Measurements from ENCODE around the gene PEX13.
"Not testable (repeated sequence)": the region's sequence is repeated elsewhere in the genome, so short reads cannot be mapped to it uniquely, and the experiment has no call there.

Gene PEX13, protein sequence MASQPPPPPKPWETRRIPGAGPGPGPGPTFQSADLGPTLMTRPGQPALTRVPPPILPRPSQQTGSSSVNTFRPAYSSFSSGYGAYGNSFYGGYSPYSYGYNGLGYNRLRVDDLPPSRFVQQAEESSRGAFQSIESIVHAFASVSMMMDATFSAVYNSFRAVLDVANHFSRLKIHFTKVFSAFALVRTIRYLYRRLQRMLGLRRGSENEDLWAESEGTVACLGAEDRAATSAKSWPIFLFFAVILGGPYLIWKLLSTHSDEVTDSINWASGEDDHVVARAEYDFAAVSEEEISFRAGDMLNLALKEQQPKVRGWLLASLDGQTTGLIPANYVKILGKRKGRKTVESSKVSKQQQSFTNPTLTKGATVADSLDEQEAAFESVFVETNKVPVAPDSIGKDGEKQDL

DNA sequence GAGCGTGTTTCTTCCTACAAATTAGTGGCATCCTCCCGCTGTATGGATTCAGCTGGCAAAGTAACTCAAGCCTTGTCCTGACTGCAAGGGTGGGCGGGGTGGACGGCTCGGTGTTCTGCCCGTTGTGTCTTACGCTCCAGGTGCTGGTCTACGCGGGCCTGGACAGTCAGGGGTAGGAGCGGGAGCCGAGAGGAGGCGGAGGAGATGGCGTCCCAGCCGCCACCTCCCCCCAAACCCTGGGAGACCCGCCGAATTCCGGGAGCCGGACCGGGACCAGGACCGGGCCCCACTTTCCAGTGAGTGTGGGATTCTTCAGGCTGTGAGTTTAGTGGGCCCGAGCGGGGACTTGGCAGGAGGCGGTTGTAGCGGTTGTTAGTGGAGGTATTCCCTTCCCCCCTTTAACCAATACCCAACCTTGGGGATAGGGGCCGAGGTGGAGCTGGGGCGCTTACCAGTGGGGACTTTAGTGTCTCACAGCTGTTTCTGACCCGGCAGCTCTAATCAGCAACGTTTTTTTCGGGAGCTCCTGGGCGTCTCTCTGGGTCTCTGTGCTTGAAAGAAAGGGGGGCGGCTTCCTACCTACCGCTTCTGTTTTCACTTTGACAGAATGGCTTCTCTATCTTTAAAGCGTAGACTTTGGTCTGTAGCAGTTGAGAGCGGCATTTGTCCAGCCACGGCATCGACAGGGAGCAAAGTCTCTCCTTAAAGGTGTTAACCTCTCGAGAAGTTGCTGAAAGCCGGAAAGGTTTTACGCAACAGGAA lies at the start of gene PEX13, which contains the start of gene PUS10:
TSS of gene PEX13 (plus strand) at position 165 of the 762 bp plus-strand sequence. CDS start at position 205, 40 bp downstream.
TSS of gene PUS10 (minus strand) at position 700 of the 762 bp plus-strand sequence. CDS start 6,365 bp downstream, outside the sequence.
- peak; percentile 50 for DNase-seq (ENCODE audit: low spot score)

DNA sequence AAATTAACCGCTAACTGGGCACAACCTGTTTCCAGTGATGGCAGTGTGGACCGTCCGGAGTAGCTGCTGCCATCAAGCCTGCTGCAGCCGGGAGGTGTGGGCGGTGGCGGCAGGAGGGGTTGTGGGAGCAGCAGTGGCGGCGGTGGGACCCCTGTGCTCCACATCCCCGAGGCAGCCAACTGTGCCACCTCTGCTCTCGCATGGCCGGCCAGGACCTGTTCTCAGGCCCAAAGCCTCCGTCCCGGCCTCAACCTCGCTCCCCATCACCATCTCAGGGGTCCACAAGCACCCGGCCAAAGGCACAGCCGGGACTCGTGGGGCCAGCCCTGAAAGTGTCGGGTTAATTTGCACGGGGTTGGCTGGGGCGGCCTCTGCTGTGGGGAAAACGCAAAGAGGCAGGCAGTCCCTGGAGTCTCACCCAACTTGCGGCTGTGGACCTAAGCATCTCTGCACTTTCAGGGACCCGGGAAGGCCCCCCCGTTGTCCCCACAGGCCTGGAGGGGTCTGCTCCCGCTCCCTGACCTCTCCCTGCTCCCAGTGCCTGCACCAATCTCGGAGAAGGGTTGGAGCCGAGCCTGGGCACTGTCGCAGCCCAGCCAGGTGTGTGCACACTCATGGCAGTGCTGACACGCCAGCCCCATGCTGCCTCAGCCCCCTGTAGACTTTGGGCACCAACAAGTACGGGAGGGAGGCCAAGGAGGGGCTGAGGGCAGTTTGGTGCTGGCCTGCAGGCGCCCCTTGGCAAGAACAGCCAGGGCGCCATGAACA lies 44.4 kb upstream of the PEX13 start:
- DNase-seq (ENCODE audit: low spot score), result no peak

DNA sequence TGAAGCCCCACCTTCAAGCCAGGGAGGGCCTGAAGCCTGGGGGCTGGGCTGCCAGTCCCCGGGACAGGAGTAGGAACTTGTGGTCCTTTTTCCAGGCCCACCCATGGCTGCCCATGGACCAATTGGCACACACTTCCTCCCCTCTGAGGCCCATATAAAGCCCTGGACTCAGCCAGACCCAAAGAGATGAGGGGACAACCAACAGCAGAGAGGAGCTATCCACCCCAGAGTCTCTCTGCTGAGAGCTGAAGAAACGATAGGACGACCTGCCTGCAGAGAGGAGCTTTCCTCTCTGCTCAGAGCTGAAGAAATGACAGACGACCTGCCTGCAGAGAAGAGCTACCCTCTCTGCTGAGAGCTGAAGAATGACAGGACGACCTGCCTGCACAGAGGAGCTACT lies 43.8 kb upstream of the PEX13 start:
- no peak for DNase-seq (ENCODE audit: low spot score)

DNA sequence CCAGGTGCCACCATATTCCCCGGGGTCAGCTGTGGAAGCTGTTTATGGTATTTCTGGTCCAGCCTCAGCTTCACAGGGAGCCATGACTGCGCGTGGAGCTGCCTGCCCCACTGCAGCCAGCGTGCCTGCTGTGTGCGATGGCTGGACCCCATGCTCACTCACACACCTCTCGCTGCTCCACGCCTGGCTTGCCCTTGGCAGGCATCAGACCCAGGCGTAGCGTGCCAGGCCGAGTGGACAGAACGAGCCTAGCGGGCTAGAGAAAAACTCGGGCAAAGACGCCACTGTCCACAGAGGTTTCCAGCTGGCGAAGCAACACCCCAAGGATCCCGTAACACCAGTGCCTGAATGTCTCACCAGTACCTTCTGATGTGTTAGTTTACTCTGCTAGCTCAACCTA lies 42.9 kb upstream of the PEX13 start:
- no peak for DNase-seq (ENCODE audit: low spot score)

DNA sequence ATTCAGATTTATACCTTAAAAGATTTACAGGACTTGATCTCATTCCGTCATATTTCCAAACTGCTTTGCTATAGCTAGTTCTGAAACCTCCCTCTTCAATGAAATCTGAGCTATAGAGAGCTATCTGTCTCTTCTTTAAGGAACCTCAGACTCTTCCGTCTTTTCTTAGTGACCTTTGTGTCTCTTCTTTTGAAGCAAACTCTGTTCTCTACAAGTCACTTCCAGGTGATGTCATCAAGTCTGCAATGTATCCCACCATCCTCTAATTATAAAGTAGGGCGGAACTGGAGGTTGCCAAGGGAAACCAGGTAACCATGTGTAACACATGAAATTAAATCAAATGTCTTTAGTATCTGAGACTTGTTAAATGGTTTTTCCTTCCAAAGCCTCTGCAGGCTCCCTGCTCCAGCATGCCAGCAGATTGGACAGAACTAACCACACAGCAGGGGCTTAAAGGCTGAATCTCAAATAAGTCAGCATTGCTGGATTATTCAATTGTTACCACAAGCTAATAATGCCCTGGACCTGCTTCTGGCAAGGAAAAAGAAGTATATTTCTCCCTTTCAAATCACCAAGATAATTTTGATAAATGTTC lies 41.2 kb upstream of the PEX13 start:
- DNase-seq (ENCODE audit: low spot score), result no peak

DNA sequence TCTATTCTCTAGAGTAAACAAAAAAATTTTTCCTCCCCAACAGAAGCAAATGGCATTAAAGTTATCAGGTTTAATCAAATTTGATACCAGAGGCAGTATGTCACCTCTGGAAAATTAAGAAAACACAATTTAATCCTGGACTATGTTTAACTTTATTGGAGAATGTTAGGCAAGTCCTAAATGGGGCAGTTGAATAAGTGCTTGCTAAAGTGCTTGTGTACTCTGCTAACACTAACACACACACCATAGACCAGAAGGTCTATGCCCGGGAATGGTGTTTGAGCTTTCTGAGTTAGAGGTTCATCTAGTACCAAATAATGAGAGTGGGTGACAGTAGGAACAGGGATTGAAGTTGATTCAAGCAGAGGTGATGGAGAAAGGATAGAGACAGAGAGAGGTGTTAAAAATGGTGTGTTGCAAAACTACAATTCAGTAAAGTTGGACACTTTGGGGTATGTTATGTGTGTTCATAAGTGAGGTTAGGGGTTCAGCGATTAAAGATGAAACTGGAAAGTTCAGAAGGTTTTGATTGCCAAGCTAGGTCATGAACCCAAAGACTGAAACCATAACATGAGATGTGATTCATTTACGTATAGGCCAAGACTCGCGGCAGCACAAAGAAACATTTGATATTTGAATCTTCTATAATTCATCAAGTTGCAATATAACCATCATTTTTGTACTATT lies 40.5 kb upstream of the PEX13 start:
- DNase-seq (ENCODE audit: low spot score), result no peak

DNA sequence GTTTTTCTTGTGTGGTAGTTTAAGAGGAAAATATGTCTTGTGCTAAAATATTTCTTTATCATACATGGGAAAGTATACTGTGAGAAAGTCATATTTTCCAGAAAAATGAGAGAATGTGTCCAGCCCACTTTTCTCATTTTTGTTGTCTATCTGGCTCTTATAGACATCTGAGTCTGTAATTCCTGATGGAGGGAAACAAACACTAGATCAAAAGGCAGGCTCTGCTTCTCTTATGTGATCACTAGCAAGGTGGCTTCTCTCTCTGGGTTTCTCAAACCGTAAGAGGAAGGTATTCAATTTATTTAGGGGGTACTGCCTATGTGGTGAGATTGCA lies 40.0 kb upstream of the PEX13 start:
- no peak for DNase-seq (ENCODE audit: low spot score)

DNA sequence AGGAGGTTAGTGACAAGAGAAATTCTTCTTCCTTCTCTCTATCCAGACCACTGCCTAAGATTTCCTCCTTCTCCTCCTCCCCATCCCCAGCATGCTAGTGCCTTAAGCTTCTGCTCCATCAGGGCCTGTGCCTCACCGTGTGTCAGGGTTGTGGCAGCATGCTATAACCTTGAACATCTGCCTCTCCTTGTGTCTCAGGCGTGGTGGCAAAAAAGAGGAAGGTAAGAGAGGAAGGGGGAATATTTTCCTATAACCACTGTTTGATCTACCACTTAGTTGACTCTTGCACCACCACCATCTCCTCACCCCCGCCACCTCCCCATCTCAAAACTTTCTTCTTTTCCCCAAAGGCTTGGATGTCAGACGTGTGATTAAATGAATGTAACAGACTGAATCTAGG lies 38.3 kb upstream of the PEX13 start:
- no peak for DNase-seq (ENCODE audit: low spot score)

DNA sequence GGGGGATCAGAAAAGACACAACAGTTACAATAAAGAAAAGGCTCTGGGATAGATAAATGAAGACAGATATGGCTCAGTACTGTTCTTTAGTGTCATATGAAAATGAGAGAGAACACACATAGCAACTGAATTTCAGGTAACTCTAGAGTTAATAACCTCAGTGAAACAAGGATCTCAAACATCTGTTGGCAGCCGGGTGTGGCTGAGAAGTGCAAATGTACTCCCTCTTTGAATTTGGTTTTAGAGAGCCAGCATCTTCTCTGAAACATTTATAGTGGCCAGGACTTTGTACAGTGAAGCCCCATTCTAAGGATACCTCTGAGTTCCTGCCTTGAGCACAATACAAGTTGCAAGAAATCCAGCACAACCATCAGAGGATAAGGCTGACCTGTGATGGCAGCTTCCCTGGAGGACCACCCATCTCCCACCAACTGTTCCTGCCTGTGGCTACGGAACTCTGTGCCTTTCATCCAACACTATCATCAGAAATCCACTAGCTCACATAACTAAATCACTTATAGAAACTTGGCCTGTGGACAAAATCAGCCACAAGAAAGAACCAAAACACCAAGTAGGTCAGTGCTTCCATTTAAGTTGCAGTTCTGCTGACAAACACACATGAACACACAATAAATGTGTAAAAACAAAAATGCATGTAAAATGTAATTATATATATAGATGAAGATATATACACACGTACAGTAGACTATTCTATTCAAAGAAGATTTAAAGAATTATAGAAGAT lies 37.3 kb upstream of the PEX13 start:
- DNase-seq (ENCODE audit: low spot score), result no peak

DNA sequence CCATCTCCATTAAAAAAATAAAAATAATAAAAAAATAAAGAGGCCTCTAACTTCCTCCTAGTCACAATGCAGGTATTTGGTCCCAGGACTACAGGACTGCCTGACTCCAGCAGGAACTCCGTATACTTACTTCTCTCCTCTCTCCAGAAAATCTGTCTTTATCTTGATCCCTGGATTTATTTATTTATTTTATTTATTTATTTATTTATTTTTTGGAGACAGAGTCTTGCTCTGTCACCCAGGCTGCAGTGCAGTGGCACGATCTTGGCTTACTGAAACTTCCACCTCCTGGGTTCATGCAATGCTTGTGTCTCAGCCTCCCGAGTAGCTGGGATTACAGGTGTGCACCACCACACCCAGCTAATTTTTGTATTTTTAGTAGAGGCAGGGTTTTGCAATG lies 35.5 kb upstream of the PEX13 start:
- DNase-seq (ENCODE audit: low spot score), result not testable (repeated sequence)

DNA sequence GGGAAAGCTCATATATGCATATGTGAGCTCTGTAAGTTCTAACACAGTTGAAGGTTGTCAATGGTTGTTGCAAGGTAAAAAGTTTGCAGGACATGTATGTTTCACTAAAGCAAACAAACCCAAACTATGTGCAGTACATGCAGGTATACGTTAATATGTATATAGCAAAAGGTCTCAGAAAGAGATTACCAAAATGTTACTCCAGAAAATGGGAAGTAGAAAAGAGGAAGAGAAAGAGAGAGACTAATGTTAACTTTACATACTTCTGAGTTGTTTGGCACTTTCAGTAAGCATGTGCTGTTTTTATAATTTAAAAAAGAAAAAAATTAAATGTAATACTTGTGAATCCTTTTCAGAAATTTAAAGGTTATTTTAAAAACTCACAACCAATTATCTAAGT lies 32.8 kb upstream of the PEX13 start:
- DNase-seq (ENCODE audit: low spot score), result no peak

DNA sequence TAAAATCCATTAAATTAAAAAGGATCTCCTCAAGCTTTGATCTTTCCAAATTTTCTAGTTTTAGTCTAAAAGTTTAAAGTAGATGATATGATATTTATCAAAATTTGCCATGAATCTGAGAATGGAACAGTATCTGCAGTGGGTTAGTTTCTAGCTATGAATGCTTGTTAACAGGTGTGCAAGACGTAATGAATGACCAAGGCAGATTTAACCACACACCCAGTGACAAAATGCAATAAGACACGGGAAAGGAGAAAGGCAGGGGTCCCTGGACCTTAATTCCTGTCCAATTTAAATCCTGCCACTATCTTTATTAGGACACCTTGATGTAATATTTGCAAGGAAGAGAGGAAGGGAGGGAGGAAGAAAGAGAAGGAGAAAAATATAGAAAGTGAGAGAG lies 30.5 kb upstream of the PEX13 start:
- DNase-seq (ENCODE audit: low spot score), result no peak

DNA sequence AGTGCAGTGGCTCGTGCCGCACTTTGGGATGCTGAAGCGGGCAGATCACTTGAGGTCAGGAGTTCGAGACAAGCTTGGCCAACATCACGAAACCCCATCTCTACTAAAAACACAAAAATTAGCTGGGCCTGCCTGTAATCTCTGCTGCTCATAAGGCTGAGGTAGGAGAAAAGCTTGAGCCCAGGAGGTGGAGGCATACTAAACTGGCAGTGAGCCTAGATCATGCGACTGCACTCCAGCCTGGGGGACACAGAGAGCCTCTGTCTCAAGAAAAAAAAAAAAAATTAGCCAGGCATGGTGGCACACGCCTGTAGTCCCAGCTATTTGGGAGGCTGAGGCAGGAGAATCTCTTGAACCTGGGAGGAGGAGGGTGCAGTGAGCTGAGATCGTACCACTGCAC lies 29.9 kb upstream of the PEX13 start:
- not testable (repeated sequence) for DNase-seq (ENCODE audit: low spot score)

DNA sequence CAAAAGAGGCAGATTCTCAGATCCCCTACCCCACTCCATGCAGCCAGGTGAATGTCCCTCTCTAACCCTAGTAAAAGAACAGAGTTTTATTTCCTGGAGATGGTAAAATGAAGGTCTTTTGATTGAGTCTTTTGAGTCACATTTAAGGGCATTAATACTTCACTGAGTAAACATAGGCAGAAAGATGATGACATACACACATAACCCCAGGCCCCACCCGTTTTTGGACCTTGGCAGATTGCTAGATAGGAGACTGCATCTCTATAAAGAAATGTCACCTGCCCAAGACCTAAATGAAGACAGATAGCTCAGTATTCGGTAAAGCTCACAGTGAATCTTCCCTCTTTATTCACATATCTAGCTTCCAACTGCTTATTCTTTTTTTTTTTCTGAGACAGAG lies 28.3 kb upstream of the PEX13 start:
- no peak for DNase-seq (ENCODE audit: low spot score)

DNA sequence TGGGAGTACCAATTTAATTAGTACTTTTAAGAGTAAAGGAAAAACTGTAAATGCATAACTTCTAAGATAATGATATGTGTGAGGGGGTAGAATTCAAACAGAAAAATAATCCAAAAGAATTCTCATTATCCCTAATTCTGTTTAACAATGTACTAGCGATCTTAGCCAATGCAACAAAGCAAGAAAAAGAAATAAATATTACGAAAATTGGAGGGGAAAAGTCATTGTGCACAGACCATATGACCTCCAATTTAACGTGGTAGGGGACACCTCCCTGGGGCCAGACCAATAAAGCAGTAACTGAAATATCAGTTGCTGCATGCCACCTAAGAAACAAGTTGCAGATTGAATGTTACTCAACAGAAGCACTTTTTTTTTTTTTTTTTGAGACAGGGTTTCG lies 25.9 kb upstream of the PEX13 start:
- DNase-seq (ENCODE audit: low spot score), result no peak

DNA sequence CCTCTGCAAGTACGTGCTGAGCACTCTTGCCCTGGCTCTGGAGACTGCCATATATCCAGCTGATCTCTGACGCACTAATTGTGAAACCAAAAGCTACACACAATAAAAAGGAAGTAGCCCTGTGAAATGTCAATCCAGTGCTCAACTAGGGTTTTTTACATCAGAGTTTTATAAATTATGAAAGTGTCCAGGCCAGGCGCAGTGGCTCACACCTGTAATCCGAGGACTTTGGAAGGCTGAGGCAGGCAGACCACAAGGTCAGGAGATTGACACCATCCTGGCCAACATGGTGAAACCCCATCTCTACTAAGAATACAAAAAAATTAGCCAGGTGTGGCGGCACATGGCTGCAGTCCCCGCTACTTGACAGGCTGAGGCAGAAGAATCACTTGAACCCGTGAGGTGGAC lies 24.5 kb upstream of the PEX13 start:
- peak; percentile 40 for DNase-seq (ENCODE audit: low spot score)

DNA sequence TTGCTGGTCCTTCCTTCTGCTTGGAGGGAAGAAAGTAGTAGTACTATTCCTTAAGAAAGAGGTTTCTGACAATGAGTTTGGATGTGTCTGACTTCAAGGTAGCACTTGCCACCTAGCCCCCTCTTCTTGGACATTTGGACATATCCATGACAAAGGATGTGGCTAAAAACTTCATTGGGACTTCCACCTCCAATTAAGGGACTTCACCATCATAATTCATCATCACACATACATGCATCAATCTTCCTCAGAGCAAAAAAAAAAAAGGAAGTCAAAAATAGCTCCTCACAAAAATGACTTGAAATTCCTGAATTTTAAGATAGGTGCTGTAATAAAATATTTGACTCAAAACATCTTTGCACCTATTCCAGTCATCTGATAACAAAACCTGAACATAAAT lies 23.4 kb upstream of the PEX13 start:
- no peak for DNase-seq (ENCODE audit: low spot score)

DNA sequence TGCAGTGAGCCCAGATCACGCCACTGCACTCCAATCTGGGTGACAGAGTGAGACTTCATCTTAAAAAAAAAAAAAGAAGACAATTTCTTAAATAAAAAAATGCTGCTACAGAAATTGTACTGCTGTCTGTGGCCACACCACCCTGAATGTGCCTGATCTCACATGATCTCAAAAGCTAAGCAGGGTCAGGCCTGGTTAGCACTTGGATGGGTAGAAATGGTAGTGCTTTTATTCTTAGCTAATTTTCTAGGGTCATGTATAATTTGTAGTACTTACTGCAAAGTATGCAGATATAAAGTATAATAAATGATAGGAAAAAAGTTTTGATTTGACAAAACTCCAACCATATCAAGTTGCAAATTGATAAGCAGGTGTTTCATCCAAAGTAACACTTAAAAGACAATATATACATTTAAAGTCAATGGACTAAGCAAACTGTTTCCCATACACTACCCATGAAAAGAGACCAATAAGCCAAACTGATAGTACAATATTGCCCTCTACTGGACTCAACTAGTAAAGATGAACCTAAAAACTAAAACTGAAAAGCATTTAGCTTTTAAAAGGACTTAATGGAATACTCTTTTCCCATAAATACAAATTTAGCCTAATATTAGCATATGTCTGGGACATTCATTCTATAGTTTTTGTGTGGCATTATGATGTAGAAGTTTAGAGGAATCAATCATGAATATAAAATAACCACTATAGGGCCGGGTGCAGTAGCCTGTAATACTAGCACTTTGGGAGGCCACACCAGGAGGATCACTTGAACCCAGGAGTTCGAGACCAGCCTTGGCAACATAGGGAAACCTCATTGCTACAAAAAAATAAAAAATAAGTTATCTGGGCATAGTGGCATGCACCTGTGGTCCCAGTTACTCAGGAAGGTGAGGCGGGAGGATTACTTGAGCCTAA lies 18.6 kb upstream of the PEX13 start:
- DNase-seq (ENCODE audit: low spot score), result peak; percentile 33

DNA sequence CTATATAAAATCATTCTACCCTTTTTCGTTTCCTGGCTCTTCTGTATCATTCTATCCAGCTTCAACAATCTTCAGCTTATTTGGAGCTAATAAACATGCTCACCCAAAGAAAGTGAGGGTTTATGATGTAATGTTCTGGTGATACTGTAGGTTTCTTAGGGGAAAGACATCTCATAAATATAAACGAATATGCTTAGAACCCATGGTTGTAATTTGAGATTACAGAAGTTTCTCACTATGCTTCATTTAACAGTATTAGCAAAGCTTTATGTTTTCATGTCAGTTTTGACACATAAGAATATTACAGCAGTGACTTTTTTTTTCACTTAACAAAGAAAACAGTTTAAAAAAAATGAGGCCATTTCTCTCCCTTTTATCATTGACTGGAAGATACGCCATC lies 11.8 kb upstream of the PEX13 start:
- no peak for DNase-seq (ENCODE audit: low spot score)

Data from CD4-positive, alpha-beta T cell treated with Interleukin-6 at 100 ng/mL for 8 hours (primary cell).